ENCODE measurements around the gene LSM12.
"Not testable (repeated sequence)": the region's sequence is repeated elsewhere in the genome, so short reads cannot be mapped to it uniquely, and the experiment has no call there.

The LSM12 gene

GRCh38 chr17:44074231-44074910 is 7.9 kb upstream of the LSM12 start:
- DNase-seq = no peak

DNA sequence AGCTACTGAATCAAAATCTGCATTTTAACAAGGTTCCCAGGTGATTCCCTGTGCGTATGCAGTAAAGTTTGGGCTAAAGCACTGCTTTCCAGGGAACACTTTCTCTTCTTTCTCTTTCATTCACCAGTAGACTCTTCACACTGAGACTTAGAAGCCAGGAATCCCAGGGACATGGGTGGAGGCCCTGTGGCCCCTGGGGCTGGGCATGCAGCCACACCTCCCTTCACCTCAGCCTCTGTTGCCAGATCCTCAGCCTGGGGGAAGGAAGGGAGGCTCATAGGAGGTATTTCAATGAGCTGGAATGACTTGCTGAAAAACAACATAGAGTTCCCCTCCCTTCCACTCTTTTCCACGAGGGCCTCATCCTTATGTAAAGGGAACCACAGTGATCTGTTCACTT is 5.3 kb upstream of the LSM12 start:
- DNase-seq = no peak

- DNase-seq = peak; percentile 67
Observed at GRCh38 chr17:44071198-44071520, 4.7 kb upstream of the LSM12 start.

DNA sequence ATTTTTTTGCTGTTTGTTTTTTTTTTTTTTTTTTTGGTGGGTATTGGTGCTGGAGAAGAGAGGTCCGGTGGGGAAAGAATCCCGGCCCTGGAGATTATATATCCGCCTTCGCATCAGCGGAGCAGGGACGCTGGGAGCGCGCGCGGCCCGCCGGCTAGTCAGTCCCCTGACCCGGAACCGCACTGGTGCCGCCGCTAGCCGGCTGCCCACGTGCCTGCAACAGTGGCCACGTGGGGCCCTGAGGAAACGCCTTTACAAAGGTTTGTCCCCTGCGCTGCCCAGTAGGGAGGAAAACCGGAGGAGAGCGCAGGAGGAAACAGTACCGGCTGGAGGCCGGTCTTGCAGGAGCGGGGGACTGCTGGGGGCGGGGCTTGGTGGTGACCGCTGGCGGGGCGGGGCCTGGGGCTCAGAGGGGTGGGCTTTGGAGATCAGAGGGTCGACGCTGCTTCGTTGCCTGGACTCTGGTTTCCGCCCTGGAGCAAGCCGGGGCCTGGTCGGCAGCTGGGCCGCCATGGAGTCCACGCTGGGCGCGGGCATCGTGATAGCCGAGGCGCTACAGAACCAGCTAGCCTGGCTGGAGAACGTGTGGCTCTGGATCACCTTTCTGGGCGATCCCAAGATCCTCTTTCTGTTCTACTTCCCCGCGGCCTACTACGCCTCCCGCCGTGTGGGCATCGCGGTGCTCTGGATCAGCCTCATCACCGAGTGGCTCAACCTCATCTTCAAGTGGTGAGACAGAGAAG is 4.2 kb upstream of the LSM12 start, which contains the start of gene G6PC3:
G6PC3 (plus strand) TSS at position 281 of the 743 bp plus-strand sequence; CDS start at position 512, 231 bp downstream.
- DNase-seq = peak; percentile 82

DNA sequence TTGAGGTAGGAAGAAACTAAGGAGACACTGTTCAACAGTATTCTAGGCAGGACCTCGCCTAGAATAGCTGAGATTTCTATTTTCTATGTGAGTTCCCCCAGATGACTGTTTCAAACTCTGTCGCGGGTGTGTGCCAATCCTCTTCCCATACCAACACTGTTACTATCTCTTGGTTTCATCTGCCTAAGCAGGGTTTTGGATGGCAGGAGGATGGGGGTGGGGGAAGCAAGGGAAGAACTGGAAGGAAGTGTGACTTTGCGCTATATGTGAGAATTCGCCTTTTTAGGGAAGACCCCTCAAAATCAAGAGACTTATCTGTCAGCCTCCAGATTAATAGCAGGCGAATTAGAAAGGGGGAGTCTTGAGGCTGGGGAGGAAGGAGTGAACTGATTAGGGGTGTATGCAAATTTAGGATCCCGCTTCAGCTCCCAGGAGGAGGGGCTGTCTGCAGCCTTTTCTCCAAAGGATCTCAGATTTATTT is 3.5 kb upstream of the LSM12 start:
- DNase-seq = no peak

- no peak for DNase-seq
Observed at GRCh38 chr17:44067545-44067940, 1.1 kb upstream of the LSM12 start.

- DNase-seq = peak; percentile 17
Observed at GRCh38 chr17:44065668-44066203, 735 bp downstream of the LSM12 start.

DNA sequence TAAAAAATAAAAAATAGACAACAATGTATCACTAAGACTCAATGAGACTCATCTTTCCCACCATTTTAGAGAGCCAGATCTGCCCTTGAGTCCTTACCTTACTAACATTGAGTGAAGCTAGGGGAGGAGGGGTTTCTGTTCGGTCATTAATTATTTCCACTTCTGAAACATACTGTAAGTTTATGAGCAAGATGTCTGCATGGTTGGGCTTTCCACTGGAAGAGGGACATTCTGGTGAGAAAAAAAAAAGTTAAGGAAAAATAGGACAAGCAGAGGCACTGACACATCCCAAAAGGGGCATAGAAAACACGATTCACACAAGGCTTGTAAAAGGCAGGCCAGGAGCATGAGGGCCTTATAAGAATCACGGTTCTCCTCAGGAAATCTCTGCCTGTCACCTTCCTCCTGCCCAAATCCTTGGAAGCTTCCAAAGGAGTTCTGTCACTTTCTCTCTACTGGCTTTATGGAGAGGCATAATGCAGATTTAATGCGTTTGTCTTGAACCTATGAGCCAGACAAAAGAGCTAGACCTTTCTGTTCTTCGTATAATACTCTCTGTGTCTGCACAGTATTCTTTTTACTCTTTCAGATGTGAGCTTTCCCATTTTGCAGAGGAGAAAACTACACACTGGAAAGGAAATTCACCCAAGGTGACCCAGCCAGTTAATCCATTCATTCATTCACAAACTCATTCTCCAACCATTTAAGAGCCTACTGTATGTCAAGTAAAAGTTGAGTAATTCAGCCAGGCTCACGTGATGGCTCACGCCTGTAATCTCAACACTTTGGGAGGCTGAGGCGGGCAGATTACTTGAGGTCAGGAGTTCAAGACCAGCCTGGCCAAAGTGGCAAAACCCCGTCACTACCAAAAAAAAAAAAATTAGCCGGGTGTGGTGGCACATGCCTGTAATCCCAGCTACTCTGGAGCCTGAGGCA is 2.5 kb downstream of the LSM12 start:
- no peak for DNase-seq

- no peak for DNase-seq
Observed at GRCh38 chr17:44062871-44063270, 3.6 kb downstream of the LSM12 start.

DNA sequence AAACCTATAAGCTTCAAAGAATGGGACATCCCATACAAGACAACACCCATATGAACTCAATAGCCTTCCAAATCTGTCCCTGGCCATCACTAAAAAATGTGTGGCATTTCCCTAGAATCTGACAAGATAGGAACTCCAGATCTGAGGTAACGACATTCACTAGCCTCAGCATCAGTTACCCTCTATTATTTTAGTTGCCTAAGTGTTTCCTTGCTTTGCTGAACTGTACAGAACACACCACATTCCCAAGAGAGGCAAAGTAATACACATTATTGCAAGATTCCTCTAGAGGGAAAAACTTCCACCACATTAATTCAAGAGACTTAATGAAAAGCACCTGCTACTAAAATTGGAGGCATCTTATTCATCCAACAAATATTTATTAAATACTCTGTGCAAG is 5.0 kb downstream of the LSM12 start:
- DNase-seq = no peak

- DNase-seq = no peak
Observed at GRCh38 chr17:44059101-44059892, 7.2 kb downstream of the LSM12 start.

DNA sequence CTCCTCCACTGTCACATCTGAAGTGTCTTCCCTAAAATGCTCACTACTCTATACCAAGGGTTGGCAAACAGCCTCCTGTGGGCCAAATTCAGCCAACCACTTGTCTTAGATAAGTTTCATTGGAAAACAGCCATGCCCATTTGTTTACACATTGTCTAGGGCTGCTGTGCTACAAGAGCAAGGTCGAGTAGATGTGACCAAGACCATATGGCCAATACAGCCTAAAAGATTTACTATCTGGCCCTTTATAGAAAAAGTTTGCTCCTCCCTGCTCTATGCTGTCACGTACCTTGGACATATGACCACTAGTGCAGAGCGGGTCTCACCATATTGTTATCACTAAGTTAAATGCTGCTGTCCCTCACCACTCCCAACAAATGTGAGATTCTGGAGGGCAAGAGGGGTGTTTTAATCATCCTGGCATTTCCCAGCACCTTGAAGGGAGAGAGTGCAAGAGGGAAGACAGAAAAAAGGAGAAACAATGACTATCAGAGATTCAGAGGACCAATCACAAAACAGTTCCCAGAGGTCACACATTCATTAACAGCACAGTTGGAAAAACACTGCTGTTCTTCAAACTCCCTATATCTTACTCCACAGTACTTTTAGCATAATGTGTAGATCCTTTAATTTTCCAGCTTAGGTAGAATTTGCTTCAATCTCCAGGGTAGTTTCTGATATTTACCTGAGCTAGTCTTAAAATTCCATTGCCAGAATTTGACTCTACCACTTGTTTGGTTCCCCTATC is 13.2 kb downstream of the LSM12 start:
- DNase-seq = no peak

GRCh38 chr17:44049294-44050060 is 17.0 kb downstream of the LSM12 start:
- no peak for DNase-seq

DNA sequence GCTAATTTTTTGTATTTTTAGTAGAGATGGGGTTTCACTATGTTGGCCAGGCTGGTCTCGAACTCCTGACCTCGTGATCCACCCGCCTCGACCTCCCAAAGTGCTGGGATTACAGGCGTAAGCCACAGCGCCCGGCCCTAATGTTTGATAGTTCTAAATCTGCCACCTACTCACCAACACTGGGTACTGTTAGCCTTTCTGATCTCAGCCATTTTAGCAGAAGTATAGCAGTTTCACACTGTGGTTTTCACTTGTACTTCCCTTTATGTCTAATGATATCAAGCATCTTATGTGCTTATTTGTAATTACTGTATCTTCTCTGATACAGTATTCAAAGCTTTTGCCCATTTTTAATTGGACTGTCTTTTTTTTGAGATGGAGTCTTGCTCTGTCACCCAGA is 19.6 kb downstream of the LSM12 start:
- not testable (repeated sequence) for DNase-seq

DNA sequence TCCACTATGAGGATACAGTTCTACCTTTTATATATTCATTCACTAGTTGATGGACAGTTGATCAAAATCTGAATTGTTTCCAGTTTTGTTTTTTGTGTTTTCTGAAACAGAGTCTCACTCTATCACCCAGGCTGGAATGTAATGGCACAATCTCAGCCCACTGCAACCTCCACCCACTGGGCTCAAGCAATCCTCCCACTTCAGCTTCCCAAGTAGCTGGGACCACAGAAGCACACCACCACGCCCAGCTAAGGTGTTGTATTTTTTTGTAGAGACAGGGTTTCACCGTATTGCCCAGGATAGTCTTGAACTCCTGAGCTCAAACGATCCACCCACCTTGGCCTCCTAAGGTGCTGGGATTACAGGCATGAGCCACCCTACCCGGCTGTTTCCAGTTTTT is 21.0 kb downstream of the LSM12 start:
- no peak for DNase-seq

DNA sequence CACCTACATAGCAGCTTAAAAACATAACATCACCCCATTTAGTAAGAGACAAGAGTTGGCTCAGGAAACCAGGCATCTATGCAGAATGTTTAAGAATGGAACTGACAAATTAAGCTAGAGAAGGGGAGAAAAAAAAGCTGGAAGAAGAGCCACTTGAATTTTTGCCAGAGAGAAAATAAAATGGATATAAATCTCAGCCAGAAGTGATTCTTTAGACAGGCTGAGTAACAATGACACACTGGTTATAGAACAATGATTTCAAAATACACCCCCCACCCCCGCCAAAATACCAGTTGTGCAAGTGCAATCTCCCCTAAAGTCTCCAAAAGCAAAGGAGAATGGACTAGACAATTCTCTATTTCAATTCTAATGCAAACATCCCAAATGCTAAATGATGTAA is 22.4 kb downstream of the LSM12 start:
- no peak for DNase-seq

- DNase-seq = no peak
Observed at GRCh38 chr17:44043272-44043696, 23.2 kb downstream of the LSM12 start.

GRCh38 chr17:44039829-44040635 is 26.4 kb downstream of the LSM12 start:
- no peak for DNase-seq

GRCh38 chr17:44038604-44039011 is 27.9 kb downstream of the LSM12 start:
- DNase-seq = no peak

DNA sequence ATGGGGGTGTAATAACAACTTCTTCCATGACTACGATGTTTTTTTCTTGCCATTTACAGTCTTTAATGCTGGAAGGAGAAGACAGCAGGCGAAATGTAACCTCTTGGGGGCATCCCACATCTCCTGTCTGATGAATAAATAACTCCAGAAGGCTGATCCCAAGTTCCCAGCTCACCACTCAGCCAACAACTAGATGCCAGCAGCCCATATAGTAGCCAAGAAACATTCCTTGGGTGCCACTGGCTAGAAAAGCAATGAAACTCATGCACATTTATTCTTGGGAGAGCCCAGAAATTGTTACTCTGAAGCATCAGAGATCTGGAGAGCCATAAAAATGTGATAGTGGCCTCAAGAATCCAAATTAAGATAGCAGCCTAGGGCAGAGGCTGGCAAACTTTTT is 29.0 kb downstream of the LSM12 start:
- no peak for DNase-seq

All from stimulated activated CD4-positive, alpha-beta T cell treated with anti-CD3 and anti-CD28 coated beads, Interleukin-4, amount 100 ng/mL, for 1 hour (primary cell).